OCI-LY3 (cell line): ENCODE measurements around the gene GUCY1A2.

Source experiments
- H2AFZ ChIP-seq: fragments of 200-600, 300-600 bp; shearing (Covaris generic); 2 replicates; pipeline ENCODE4 v1.6.0; 2014; ENCODE audit warnings: antibody characterized with exemption, low read depth, low read length
- H3K27ac ChIP-seq: fragments of 200-600, 300-600 bp; sonication (generic); 2 replicates; pipeline ENCODE4 v1.5.1; 2014; ENCODE audit warnings: mild to moderate bottlenecking, low read length, moderate library complexity, mixed read lengths
- H3K27me3 ChIP-seq: fragments of 200-600, 300-600 bp; sonication (generic); 2 replicates; pipeline ENCODE4 v1.6.1; 2014; ENCODE audit warnings: low read depth, low read length, mixed read lengths
- H3K36me3 ChIP-seq: fragments of 200-600, 300-600 bp; sonication (generic); replicated peaks from 2 replicates; pipeline ENCODE3; 2014; ENCODE audit warnings: low read depth, low read length, mixed read lengths
- H3K4me1 ChIP-seq: fragments of 300-600, 200-600 bp; sonication (generic); 2 replicates; pipeline ENCODE4 v1.6.1; 2014; ENCODE audit warnings: low read length, mixed read lengths
- H3K4me2 ChIP-seq: fragments of 200-600, 300-600 bp; sonication (generic); 2 replicates; pipeline ENCODE4 v1.6.1; 2014; ENCODE audit warnings: low read length, mixed read lengths
- H3K4me3 ChIP-seq: fragments of 300-600, 200-600 bp; sonication (generic); 2 replicates; pipeline ENCODE4 v1.5.1; 2014; ENCODE audit warnings: antibody characterized with exemption, mild to moderate bottlenecking, low read length, moderate library complexity
- H3K79me2 ChIP-seq: fragments of 300-600, 200-600 bp; shearing (Covaris generic); 2 replicates; pipeline ENCODE4 v1.6.1; 2014; ENCODE audit warnings: mild to moderate bottlenecking, low read length, mixed read lengths
- H3K9ac ChIP-seq: fragments of 300-600, 200-600 bp; shearing (Covaris generic); 2 replicates; pipeline ENCODE4 v1.6.0; 2014; ENCODE audit warnings: mild to moderate bottlenecking, low read length, moderate library complexity
- H3K9me3 ChIP-seq: fragments of 200-600, 300-600 bp; shearing (Covaris generic); 2 replicates; pipeline ENCODE4 v1.6.1; 2014; ENCODE audit warnings: low read length, mixed read lengths; ENCODE audit not compliant: insufficient read depth
- H4K20me1 ChIP-seq: fragments of 200-600, 300-600 bp; sonication (generic); 2 replicates; pipeline ENCODE4 v1.6.1; 2016; ENCODE audit warnings: low read length, mixed read lengths; ENCODE audit not compliant: insufficient read depth
- EZH2phosphoT487 ChIP-seq: fragments of 200-600 bp; shearing (Covaris generic); IDR thresholded peaks from 2 replicates; pipeline ENCODE4 v1.6.1; 2018; ENCODE audit warnings: antibody characterized with exemption, mixed run types, low read depth
- TF ChIP-seq, protein P1 (sequence below): fragments of 200-600, 300-600 bp; sonication (generic); IDR thresholded peaks from 2 replicates; pipeline ENCODE4 v1.5.1; 2014; ENCODE audit warnings: antibody characterized with exemption, low read length, low read depth

The GUCY1A2 gene

DNA sequence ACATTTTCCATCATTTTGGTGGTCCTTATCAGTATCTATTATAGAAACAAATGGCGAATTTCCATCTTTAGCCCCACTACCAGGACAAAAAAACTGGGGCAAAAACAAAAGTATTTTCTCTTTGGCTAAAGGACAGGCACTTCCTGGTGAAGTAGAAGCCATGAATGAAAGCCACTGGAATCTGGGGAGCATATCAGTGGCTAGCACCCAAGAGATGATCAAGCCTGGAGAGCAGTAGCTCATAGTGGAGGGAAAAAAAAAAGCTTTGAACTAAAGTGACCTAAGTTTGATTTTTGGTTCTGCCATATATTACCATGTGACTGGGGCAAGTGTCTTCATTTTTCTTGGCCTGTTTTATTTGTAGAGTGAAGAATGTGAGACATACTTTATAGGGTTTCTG, 272.3 kb downstream of the GUCY1A2 start:
- no peaks in the 10 kb centered on the region for H3K36me3 ChIP-seq
- no peaks in the 10 kb centered on the region for H3K27me3 ChIP-seq
- TF ChIP-seq, protein P1, sequence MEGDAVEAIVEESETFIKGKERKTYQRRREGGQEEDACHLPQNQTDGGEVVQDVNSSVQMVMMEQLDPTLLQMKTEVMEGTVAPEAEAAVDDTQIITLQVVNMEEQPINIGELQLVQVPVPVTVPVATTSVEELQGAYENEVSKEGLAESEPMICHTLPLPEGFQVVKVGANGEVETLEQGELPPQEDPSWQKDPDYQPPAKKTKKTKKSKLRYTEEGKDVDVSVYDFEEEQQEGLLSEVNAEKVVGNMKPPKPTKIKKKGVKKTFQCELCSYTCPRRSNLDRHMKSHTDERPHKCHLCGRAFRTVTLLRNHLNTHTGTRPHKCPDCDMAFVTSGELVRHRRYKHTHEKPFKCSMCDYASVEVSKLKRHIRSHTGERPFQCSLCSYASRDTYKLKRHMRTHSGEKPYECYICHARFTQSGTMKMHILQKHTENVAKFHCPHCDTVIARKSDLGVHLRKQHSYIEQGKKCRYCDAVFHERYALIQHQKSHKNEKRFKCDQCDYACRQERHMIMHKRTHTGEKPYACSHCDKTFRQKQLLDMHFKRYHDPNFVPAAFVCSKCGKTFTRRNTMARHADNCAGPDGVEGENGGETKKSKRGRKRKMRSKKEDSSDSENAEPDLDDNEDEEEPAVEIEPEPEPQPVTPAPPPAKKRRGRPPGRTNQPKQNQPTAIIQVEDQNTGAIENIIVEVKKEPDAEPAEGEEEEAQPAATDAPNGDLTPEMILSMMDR = no peak
- no peak for TF ChIP-seq EZH2phosphoT487
- no peaks in the 10 kb centered on the region for H4K20me1 ChIP-seq
- no peaks in the 10 kb centered on the region for H3K9me3 ChIP-seq
- H3K27ac ChIP-seq = no peak overlapping the region
- H3K4me2 ChIP-seq = no peak overlapping the region
- no peaks in the 10 kb centered on the region for H3K79me2 ChIP-seq
- no peak overlapping the region for H2AFZ ChIP-seq
- no peak overlapping the region for H3K4me3 ChIP-seq
- no peaks in the 10 kb centered on the region for H3K4me1 ChIP-seq
- H3K9ac ChIP-seq = no peak overlapping the region

DNA sequence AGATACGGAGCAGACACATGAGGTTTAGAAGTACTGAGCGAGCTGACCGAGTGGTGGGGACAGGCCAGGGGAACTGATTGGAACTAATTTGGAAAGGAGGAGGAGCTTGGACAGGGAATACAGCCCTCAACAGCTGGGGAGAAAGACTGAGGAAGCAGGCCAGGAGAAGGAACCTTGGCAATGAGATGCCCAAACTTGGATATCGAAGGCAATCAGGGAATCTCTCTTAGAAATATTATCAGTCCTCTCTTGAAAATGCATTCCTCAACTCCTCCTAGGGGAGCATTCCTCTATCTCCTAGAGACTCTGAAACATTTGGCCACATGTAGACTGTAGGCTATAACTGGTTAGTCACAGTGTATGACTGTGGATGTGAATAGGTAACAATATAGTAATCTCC, 284.6 kb downstream of the GUCY1A2 start:
- Histone ChIP-seq H3K4me3 (no peak overlapping the region), H3K4me1 (no peaks in the 10 kb centered on the region), H3K9ac (no peak overlapping the region), H3K27me3 (no peaks in the 10 kb centered on the region), H3K27ac (no peak overlapping the region), H2AFZ (no peak overlapping the region), H3K9me3 (no peaks in the 10 kb centered on the region), H3K79me2 (no peaks in the 10 kb centered on the region), H4K20me1 (no peaks in the 10 kb centered on the region), H3K4me2 (no peak overlapping the region), H3K36me3 (no peaks in the 10 kb centered on the region)
- TF ChIP-seq EZH2phosphoT487 = no peak
- TF ChIP-seq, protein P1 = no peak

DNA sequence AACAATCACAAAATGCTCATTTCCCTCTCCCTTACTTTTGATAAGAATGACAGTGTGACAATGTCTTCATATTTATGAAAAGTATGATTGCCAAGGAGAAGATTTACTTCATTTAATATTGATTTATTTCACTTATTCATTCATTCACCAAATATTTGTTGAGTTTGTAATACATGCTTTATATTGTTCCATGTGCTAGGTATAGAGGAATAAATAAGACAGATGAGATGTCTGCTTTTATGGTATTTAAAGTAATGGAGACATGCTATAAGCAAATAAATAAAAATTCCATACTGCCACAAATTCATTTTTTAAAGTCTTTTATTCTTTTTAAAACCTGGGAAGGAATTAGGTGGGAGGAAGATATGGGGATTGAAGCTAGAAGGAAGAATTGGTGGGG, 289.4 kb downstream of the GUCY1A2 start:
- TF ChIP-seq, protein P1 = no peak
- TF ChIP-seq EZH2phosphoT487 = no peak
- H3K27me3 ChIP-seq = no peaks in the 10 kb centered on the region

DNA sequence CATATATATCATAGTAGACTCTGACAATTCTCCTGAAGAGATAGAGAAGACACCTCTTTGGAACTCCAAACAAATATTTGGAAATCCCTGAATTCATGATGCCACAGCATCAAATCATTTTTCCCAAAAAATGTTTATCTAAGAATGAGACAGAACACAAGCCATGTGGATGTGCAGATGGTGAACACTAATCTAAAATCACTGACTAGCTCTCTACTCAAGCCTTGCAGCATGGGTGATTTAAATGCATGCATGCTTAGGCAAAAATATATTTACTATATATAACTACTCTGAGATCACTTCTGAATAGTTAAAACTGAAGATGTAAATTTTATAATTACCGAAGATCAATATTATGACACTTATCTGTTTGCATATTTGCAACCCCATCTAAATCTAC, 289.9 kb downstream of the GUCY1A2 start:
- no peaks in the 10 kb centered on the region for H3K4me1 ChIP-seq
- no peaks in the 10 kb centered on the region for H3K36me3 ChIP-seq
- H3K9ac ChIP-seq = no peak overlapping the region
- H3K4me3 ChIP-seq = no peak overlapping the region
- H3K9me3 ChIP-seq = no peaks in the 10 kb centered on the region
- H3K79me2 ChIP-seq = no peaks in the 10 kb centered on the region
- H3K27me3 ChIP-seq = no peaks in the 10 kb centered on the region
- TF ChIP-seq EZH2phosphoT487 = no peak
- TF ChIP-seq, protein P1 = no peak
- H3K27ac ChIP-seq = no peak overlapping the region
- H2AFZ ChIP-seq = no peak overlapping the region
- H3K4me2 ChIP-seq = no peak overlapping the region
- no peaks in the 10 kb centered on the region for H4K20me1 ChIP-seq

More for the DNA sequence above, 289.4 kb downstream of the GUCY1A2 start:
- Histone ChIP-seq H3K79me2 (no peaks in the 10 kb centered on the region), H2AFZ (no peak overlapping the region), H3K27ac (no peak overlapping the region), H4K20me1 (no peaks in the 10 kb centered on the region), H3K36me3 (no peaks in the 10 kb centered on the region), H3K9ac (no peak overlapping the region), H3K4me3 (no peak overlapping the region), H3K9me3 (no peaks in the 10 kb centered on the region), H3K4me1 (no peaks in the 10 kb centered on the region), H3K4me2 (no peak overlapping the region)
